ENCODE measurements around the gene CD82.
"Not testable (repeated sequence)": the region's sequence is repeated elsewhere in the genome, so short reads cannot be mapped to it uniquely, and the experiment has no call there.

Gene CD82

DNA sequence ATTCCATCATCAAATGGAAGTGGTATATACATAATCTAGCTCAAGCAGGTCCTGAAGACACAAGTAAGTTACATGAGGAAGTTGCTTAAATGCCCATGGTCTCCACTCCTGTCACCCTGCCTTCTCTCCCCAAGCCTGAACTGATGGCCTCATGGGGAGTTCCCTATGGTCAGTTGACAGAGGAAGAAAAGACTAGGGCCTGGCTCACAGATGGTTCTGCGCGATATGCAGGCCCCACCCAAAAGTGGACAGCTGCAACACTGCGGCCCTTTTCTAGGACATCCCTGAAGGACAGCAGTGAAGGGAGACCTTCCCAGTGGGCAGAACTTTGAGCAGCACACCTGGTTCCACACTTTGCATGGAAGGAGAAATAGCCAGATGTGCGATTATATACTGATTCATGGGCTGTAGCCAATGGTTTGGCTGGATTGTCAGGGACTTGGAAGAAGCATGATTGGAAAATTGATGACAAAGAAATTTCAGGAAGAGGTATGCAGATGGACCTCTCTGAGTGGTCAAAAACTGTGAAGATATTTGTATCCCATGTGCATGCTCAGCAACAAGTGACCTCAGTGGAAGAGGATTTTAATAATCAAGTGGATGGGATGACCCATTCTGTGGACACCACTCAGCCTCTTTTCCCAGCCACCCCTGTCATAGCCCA is 17.3 kb upstream of the CD82 start:
- H3K27me3 ChIP-seq (ENCODE audit: insufficient read depth, insufficient read length): no peaks in the 10 kb centered on the region
- H3K9me3 ChIP-seq (ENCODE audit: insufficient read depth, low read length): peaks cover 7% of the 10 kb centered on the region; the same call in 1 of the 2 replicates
- no peak overlapping the region for H3K4me3 ChIP-seq (ENCODE audit: insufficient read length, low read depth)
- no peak for DNase-seq (ENCODE audit: low read depth, low spot score)
- TF ChIP-seq ZNF274 (IDR thresholded peaks at IDR 0.05; ENCODE audit: low read depth, low read length) (no peak), YY1 (IDR thresholded peaks at IDR 0.05; ENCODE audit: insufficient read depth, insufficient read length) (no peak), SUZ12 (IDR thresholded peaks at IDR 0.05; ENCODE audit: extremely low read depth, insufficient read depth, insufficient read length) (no peak)
- H3K9ac ChIP-seq (ENCODE audit: insufficient read length, low read depth): no peak overlapping the region
- H3K4me1 ChIP-seq (ENCODE audit: insufficient read depth, insufficient read length): no peaks in the 10 kb centered on the region
- no peaks in the 10 kb centered on the region for H3K36me3 ChIP-seq (ENCODE audit: insufficient read depth, insufficient read length, low read length)

DNA sequence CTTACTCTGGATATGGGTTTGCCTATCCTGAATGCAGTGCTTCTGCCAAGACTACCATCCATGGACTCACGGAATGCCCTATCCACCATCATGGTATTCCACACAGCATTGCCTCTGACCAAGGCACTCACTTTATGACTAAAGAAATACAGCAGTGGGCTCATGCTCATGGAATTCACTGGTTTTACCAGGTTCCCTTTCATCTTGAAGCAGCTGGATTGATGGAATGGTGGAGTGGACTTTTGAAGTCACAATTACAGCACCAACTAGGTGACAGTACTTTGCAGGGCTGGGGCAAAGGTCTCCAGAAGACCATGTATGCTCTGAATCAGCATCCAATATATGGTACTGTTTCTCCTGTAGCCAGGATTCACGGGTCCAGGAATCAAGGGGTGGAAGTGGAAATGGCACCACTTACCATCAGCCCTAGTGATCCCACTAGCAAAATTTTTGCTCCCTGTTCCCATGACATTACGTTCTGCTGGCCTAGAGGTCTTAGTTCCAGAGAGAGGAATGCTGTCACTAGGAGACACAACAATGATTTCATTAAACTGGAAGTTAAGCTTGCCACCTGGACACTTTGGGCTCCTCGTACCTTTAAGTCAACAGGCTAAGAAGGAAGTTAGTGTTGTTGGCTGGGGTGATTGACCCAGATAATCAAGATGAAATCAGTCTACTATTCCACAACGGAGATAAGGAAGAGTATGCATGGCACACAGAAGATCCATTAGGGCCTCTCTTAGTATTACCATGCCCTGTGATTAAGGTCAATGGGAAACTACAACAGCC is 16.3 kb upstream of the CD82 start:
- not testable (repeated sequence) for H3K9me3 ChIP-seq (ENCODE audit: insufficient read depth, low read length); H3K9ac ChIP-seq (ENCODE audit: insufficient read length, low read depth); H3K4me1 ChIP-seq (ENCODE audit: insufficient read depth, insufficient read length); H3K27me3 ChIP-seq (ENCODE audit: insufficient read depth, insufficient read length); H3K4me3 ChIP-seq (ENCODE audit: insufficient read length, low read depth); H3K36me3 ChIP-seq (ENCODE audit: insufficient read depth, insufficient read length, low read length); DNase-seq (ENCODE audit: low read depth, low spot score)

DNA sequence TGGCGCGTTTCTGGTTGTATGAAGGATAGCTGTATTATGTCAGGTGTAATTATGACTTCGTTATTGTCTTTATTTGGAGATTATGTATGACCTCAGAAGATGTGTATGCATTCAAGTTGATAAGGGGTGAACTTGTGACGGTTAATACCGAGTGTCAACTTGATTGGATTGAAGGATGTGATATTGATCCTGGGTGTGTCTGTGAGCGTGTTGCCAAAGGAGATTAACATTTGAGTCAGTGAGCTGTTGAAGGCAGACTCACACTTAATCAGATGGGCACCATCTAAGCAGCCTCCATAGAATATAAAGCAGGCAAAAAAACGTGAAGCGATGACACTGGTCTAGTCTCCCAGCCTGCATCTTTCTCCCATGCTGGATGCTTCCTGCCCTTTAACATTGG is 15.3 kb upstream of the CD82 start:
- Histone ChIP-seq H3K9ac (ENCODE audit: insufficient read length, low read depth) (no peak overlapping the region), H3K27me3 (ENCODE audit: insufficient read depth, insufficient read length) (no peaks in the 10 kb centered on the region), H3K4me1 (ENCODE audit: insufficient read depth, insufficient read length) (no peaks in the 10 kb centered on the region), H3K9me3 (ENCODE audit: insufficient read depth, low read length) (peaks cover 7% of the 10 kb centered on the region; the same call in 1 of the 2 replicates), H3K36me3 (ENCODE audit: insufficient read depth, insufficient read length, low read length) (no peaks in the 10 kb centered on the region), H3K4me3 (ENCODE audit: insufficient read length, low read depth) (no peak overlapping the region)
- TF ChIP-seq SUZ12 (IDR thresholded peaks at IDR 0.05; ENCODE audit: extremely low read depth, insufficient read depth, insufficient read length) (no peak), ZNF274 (IDR thresholded peaks at IDR 0.05; ENCODE audit: low read depth, low read length) (no peak), YY1 (IDR thresholded peaks at IDR 0.05; ENCODE audit: insufficient read depth, insufficient read length) (no peak)
- DNase-seq (ENCODE audit: low read depth, low spot score): no peak

DNA sequence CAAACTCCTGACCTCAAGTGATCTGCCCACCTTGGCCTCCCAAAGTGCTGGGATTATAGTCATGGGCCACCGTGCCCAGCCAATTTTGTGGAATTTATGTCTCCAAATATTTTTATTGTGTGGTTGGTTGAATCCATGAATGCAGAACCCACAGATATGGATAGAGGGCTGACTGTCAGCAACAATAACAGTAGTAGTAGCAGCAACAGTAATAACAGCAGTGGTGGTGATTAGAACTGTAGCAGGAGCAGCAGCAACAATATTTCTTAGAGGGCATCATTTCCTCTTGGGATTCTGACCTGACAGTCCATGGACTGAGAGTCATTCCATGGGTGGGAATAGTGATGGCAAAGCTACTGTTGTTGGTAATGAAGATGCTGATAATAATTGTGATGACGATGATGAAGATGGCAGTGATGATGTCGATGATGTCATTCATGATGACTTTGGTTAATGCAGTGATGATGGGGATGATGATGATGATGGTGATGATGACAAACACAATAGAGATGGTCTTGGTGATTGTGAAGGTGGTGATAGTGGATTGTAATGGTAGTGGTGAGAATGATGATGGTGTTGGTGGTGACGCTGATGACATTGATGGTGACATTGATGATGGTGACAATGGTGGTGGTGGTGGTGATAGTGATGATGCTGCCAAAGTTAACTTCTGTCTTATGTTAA is 13.9 kb upstream of the CD82 start:
- no peaks in the 10 kb centered on the region for H3K36me3 ChIP-seq (ENCODE audit: insufficient read depth, insufficient read length, low read length)
- no peak overlapping the region for H3K9ac ChIP-seq (ENCODE audit: insufficient read length, low read depth)
- no peak overlapping the region for H3K4me3 ChIP-seq (ENCODE audit: insufficient read length, low read depth)
- H3K9me3 ChIP-seq (ENCODE audit: insufficient read depth, low read length): no peaks in the 10 kb centered on the region
- DNase-seq (ENCODE audit: low read depth, low spot score): no peak
- no peaks in the 10 kb centered on the region for H3K4me1 ChIP-seq (ENCODE audit: insufficient read depth, insufficient read length)
- no peak for TF ChIP-seq YY1 (IDR thresholded peaks at IDR 0.05; ENCODE audit: insufficient read depth, insufficient read length)
- TF ChIP-seq ZNF274 (IDR thresholded peaks at IDR 0.05; ENCODE audit: low read depth, low read length): no peak
- no peak for TF ChIP-seq SUZ12 (IDR thresholded peaks at IDR 0.05; ENCODE audit: extremely low read depth, insufficient read depth, insufficient read length)
- no peaks in the 10 kb centered on the region for H3K27me3 ChIP-seq (ENCODE audit: insufficient read depth, insufficient read length)

DNA sequence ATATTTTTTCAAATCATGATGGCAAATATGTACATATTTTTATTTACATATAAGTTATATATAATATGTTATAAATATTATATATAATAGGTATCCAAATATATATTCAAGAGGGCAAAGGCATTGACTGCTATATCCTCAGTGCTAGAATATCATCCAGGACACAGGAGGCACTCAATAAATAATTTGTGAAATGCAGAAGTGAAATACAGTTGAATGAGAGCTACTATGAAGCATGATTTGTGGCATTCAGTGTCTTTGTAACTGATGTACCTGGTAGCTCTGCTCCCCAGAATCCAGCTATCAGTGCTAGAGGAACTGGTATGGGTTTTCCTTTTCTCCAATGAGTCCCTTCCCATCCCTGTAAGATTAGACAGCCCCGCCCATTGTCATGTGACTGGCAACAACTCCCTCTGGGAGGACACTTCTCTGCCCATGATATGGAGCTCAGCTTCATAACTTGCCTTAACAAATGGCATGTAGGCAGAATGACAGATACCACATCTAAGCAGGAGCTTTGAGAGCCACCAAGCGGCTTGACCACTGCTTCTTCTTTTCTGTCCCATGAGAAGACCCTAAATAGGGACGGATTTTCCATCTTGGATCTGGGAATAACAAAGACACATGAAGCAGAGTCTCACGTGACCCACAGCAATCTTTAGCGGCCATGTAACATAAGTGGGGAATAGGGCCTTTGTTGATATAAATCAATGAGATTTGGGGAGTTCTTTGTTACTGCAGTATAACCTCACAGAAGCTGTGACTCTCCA is 10.2 kb upstream of the CD82 start:
- Histone ChIP-seq H3K4me3 (ENCODE audit: insufficient read length, low read depth) (no peak overlapping the region), H3K27me3 (ENCODE audit: insufficient read depth, insufficient read length) (no peaks in the 10 kb centered on the region), H3K4me1 (ENCODE audit: insufficient read depth, insufficient read length) (peaks cover 5% of the 10 kb centered on the region), H3K36me3 (ENCODE audit: insufficient read depth, insufficient read length, low read length) (no peaks in the 10 kb centered on the region), H3K9me3 (ENCODE audit: insufficient read depth, low read length) (no peaks in the 10 kb centered on the region), H3K9ac (ENCODE audit: insufficient read length, low read depth) (no peak overlapping the region)
- TF ChIP-seq ZNF274 (IDR thresholded peaks at IDR 0.05; ENCODE audit: low read depth, low read length): no peak
- TF ChIP-seq YY1 (IDR thresholded peaks at IDR 0.05; ENCODE audit: insufficient read depth, insufficient read length): no peak
- TF ChIP-seq SUZ12 (IDR thresholded peaks at IDR 0.05; ENCODE audit: extremely low read depth, insufficient read depth, insufficient read length): no peak
- DNase-seq (ENCODE audit: low read depth, low spot score): no peak

DNA sequence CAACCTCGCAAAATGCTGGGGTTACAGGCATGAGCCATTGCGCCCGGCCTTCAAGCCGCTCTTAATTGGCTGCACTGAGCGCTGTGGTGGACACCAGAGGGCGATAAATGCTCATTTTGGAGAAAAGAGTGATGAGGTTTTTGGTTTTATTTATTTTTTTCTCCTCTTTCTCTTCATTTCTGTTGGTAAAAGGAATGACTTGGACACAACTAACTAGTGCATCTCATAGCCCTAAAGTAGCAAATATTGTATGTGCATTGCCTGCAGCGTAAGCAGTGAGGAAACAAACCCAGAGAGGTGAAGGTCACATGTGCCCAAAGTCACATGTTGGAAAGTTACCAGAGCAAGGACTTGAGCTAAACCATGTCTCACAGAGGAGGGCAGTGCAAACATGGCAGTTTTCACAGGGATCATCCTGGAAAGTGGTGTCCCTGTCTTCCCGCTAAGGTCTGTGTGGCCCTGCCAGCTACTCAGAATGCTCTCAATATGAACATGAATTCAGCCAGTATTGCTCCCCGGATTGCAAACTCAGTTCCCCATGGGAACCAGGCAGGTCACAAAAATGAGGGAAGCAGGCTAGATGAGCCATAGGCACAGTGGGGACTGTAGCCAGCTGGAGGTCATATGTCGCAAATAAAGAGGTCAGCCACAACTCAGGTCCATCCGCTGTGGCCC is 8.6 kb upstream of the CD82 start:
- H3K4me1 ChIP-seq (ENCODE audit: insufficient read depth, insufficient read length): peaks cover 5% of the 10 kb centered on the region
- no peaks in the 10 kb centered on the region for H3K36me3 ChIP-seq (ENCODE audit: insufficient read depth, insufficient read length, low read length)
- H3K27me3 ChIP-seq (ENCODE audit: insufficient read depth, insufficient read length): no peaks in the 10 kb centered on the region
- no peak overlapping the region for H3K4me3 ChIP-seq (ENCODE audit: insufficient read length, low read depth)
- peak overlapping the region; percentile 22 for H3K9ac ChIP-seq (ENCODE audit: insufficient read length, low read depth)
- TF ChIP-seq ZNF274 (IDR thresholded peaks at IDR 0.05; ENCODE audit: low read depth, low read length) (no peak), YY1 (IDR thresholded peaks at IDR 0.05; ENCODE audit: insufficient read depth, insufficient read length) (no peak), SUZ12 (IDR thresholded peaks at IDR 0.05; ENCODE audit: extremely low read depth, insufficient read depth, insufficient read length) (no peak)
- no peaks in the 10 kb centered on the region for H3K9me3 ChIP-seq (ENCODE audit: insufficient read depth, low read length)
- DNase-seq (ENCODE audit: low read depth, low spot score): peak; percentile 68

All from NT2/D1 (cell line).